Activated CD4-positive, alpha-beta T cell treated with anti-CD3 and anti-CD28 coated beads for 1 hour (primary cell): ENCODE results near the gene SPATA9.
"Not testable (repeated sequence)": the region's sequence is repeated elsewhere in the genome, so short reads cannot be mapped to it uniquely, and the experiment has no call there.

Experiments
- DNase-seq: peaks from one replicate; pipeline ENCODE4 v3.0.0-alpha.2; 2020

Gene SPATA9

GRCh38 chr5:95715799-95716461, 33.1 kb upstream of the SPATA9 start:
- DNase-seq = no peak

- no peak for DNase-seq
Observed at GRCh38 chr5:95713960-95714710, 31.3 kb upstream of the SPATA9 start.

GRCh38 chr5:95713246-95713645, 30.5 kb upstream of the SPATA9 start:
- not testable (repeated sequence) for DNase-seq

GRCh38 chr5:95712347-95712958, 29.7 kb upstream of the SPATA9 start:
- no peak for DNase-seq

- no peak for DNase-seq
Observed at GRCh38 chr5:95711501-95712346, 28.9 kb upstream of the SPATA9 start.

- not testable (repeated sequence) for DNase-seq
Observed at GRCh38 chr5:95710651-95711500, 28.1 kb upstream of the SPATA9 start.

GRCh38 chr5:95709967-95710650, 27.3 kb upstream of the SPATA9 start:
- no peak for DNase-seq

- no peak for DNase-seq
Observed at GRCh38 chr5:95708876-95709275, 26.1 kb upstream of the SPATA9 start.

- not testable (repeated sequence) for DNase-seq
Observed at GRCh38 chr5:95707534-95708188, 24.9 kb upstream of the SPATA9 start.

GRCh38 chr5:95707055-95707454, 24.3 kb upstream of the SPATA9 start:
- no peak for DNase-seq

GRCh38 chr5:95706196-95706595, 23.4 kb upstream of the SPATA9 start:
- DNase-seq = not testable (repeated sequence)

- no peak for DNase-seq
Observed at GRCh38 chr5:95704150-95704549, 21.4 kb upstream of the SPATA9 start.

GRCh38 chr5:95701074-95701473, 18.3 kb upstream of the SPATA9 start:
- no peak for DNase-seq

GRCh38 chr5:95699337-95699736, 16.5 kb upstream of the SPATA9 start:
- no peak for DNase-seq

GRCh38 chr5:95697781-95698681, 15.2 kb upstream of the SPATA9 start:
- DNase-seq = no peak

- no peak for DNase-seq
Observed at GRCh38 chr5:95690333-95690732, 7.5 kb upstream of the SPATA9 start.

- no peak for DNase-seq
Observed at GRCh38 chr5:95689680-95690079, 6.9 kb upstream of the SPATA9 start.

GRCh38 chr5:95686651-95687050, 3.9 kb upstream of the SPATA9 start:
- no peak for DNase-seq

- DNase-seq = no peak
Observed at GRCh38 chr5:95684361-95684760, 1.6 kb upstream of the SPATA9 start.

- DNase-seq = no peak
Observed at GRCh38 chr5:95673081-95673480, 9.7 kb downstream of the SPATA9 start.
